Left ventricle myocardium superior (tissue), 1 donor: ENCODE results near the gene USP30. TPM values are rescaled to one million over a fixed set of nuclear protein-coding genes. Genes with fewer than 3 reads are reported as not detected.

Experiments
- ATAC-seq: fragments of 200-7000 bp; cut with Tn5 transposase; one replicate; pipeline ENCODE4 v1.9.1; 2020; ENCODE audit warnings: mild to moderate bottlenecking, moderate library complexity
- DNase-seq: peaks from one replicate; pipeline ENCODE4 v3.0.0-alpha.2; 2020
- intact Hi-C: fragments of 100-400 bp; cut with micrococcal nuclease; formaldehyde crosslinking; loops from one replicate; pipeline ENCODE4 v1.11.0; 2022
- total RNA-seq: library from RNA; stranded (reverse); fragmentation: NEBNext Ultra II Directional; extraction: Animal tissue kit (Norgen Biotek cat#: 25700); gene quantifications from one replicate; pipeline ENCODE4 v1.2.1, GENCODE V29; 2021
- donor health status: DM: no; HTN: yes; CAD: no; lungs with severe emphysema.

USP30 gene
- total RNA-seq, 1 donor from 2014 or later, result 13.6 TPM

GRCh38 chr12:109116611-109116949 lies 64.2 kb downstream of the USP30 start:
- ATAC-seq (no peak), DNase-seq (no peak)
- intact Hi-C loops, result no loop called here

DNA sequence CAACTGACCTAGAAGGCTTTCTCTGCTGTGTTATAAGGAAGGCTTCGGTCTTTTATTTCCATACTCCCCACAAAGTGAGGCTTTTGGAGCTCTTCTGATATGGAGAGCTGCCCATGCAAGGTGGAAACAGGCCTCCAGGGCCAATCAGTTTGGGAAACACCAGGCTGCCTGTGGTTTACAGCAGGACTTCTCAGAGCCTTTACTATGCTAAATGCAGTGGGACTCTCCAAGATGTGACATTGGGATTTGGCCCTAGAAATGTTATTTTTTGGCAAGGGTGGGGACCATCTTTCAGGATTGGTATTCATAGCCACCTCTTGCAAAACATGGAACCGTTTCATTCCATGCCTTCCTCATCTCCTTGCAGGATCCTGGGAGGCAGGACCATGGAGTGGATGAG lies 67.7 kb downstream of the USP30 start:
- ATAC-seq, result no peak
- no peak for DNase-seq
- intact Hi-C loops, result no loop called here

GRCh38 chr12:109120557-109120956 lies 68.2 kb downstream of the USP30 start:
- DNase-seq (no peak), ATAC-seq (no peak)
- intact Hi-C loops, result no loop called here

GRCh38 chr12:109121346-109121880 lies 69.0 kb downstream of the USP30 start:
- DNase-seq (no peak), ATAC-seq (no peak)
- intact Hi-C loops, result no loop called here

DNA sequence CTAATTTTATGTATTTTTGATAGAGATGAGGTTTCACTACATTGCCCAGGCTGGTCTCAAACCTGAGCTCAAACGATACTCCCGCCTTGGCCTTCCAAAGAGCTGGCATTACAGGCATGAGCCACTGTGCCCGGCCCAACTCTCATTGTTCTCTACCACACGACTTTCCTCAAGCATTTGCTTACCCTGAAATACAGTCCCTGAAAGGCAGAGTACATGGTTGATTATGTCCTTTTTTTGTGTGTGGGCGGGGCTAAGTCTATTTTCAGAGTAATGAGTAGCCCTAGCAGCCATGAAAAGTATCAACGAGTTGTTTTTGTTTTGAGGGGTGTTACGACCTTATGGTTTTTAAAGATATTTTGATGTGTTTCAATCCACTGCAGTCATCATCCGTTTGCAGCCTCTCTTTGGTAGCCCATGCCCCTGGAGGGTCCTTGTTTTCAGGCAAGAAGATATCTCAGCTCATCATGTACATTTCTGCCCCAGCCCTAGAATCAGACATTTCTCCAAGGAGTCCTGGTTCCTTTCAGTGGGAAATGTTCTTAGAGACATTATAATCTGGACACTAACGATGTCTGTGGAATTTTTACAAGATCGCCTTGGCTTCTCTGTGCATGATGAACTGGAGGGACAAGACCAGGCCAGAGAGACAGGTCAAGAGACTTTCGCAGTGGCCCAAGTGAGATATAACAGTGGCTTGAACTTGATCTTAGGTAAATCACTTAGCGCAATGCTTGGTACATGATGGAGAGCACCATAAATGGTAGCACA lies 72.7 kb downstream of the USP30 start:
- intact Hi-C loops, result no loop called here
- ATAC-seq, result peak; percentile 55
- DNase-seq, result no peak

- ATAC-seq (no peak), DNase-seq (no peak)
- intact Hi-C loops, result no loop called here
These were observed 73.4 kb downstream of the USP30 start for GRCh38 chr12:109125791-109126190.

DNA sequence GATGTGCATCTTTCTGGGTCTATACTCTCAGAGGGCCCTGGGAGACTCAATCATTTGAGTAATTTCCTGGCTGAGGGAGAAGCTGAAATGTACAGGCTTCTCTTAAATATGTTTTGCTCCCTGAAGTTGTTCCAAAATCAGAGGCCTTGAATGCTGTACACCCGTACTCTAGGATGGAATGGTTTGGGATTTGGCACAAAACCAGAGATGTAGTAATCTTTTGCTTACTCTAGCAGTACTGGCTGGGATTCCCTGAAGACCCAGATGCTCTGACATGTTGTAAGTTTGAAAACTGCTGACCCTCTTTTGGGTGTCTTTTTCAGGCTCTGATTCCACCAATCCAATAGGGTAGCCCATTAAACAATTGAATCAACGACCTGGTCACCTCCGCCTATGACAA lies 74.4 kb downstream of the USP30 start:
- peak; percentile 2 for ATAC-seq
- intact Hi-C loops, result no loop called here
- DNase-seq, result no peak

DNA sequence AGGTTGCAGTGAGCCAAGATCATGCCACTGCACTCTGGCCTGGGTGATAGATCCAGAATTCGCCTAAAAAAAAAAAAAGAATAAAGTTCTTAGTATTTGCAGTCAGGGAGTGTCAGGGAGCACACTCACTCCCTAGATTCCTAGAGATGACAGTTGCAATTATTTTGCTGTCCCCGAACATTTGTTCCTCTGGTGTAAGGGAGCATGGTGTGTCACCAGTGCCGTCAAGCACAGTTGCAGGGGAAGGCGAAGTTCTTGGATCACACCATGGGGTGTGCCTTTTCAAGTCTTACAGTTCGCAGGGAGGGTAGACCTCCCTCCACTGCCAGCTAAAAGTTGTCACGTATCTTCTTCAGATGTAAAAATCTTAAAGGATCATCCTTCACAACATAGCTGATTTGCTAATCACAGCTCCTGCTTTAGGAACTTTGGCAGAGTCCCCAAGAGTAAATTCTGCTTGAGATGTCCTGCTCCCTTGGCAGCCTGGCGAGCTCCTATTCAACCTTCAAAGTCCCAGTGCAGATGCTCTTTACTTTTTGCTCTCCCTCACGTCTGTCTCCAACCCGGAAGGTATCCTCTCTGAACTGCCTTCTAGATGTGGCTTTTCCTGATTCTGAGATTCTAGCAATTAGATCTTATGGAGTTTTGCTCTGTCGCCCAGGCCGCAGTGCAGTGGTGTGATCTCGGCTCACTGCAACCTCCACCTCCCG lies 75.3 kb downstream of the USP30 start:
- DNase-seq, result no peak
- ATAC-seq, result no peak
- intact Hi-C loops, result no loop called here

DNA sequence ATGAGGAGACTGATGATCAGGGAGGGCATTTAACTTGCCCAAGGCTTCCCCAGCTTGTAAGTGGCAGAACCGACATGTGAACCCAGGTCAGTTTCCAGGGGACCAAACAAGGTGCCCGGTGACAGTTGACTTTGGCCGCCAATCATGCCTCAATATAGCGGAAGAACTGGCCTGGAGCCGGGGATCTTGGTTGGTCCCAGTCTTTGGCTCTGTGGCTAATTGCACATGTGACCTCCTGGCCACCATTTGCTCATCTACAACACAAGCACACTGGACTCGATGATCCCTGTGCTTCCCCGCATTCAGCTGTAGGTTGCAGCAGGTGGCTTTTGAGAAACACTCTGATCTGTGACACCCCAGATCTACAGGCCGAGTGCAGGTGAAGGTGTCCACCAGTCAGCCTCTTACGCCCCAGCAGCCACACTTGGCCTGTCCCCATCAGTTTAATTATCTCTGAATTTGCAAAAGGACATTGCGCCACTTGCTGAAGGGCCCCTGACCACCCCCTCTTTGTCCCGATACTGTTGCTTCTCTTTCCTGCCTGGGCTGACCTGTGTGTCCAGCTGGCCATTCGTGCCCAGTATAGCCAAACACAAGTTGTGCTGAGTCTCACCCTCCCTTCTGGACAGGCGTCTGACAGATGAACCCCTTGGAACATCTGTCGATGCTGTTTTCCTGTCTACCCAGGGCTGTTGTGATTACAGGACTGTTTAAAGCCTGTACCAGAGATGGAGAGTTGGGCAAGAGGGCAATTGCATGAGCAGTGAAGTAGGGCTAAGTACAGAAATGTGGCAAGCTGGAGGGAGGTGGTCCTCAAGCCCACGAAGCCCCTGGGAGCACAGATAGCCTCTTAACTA lies 78.1 kb downstream of the USP30 start:
- ATAC-seq (peak; percentile 28), DNase-seq (peak; percentile 49)
- intact Hi-C loops, result no loop called here

DNA sequence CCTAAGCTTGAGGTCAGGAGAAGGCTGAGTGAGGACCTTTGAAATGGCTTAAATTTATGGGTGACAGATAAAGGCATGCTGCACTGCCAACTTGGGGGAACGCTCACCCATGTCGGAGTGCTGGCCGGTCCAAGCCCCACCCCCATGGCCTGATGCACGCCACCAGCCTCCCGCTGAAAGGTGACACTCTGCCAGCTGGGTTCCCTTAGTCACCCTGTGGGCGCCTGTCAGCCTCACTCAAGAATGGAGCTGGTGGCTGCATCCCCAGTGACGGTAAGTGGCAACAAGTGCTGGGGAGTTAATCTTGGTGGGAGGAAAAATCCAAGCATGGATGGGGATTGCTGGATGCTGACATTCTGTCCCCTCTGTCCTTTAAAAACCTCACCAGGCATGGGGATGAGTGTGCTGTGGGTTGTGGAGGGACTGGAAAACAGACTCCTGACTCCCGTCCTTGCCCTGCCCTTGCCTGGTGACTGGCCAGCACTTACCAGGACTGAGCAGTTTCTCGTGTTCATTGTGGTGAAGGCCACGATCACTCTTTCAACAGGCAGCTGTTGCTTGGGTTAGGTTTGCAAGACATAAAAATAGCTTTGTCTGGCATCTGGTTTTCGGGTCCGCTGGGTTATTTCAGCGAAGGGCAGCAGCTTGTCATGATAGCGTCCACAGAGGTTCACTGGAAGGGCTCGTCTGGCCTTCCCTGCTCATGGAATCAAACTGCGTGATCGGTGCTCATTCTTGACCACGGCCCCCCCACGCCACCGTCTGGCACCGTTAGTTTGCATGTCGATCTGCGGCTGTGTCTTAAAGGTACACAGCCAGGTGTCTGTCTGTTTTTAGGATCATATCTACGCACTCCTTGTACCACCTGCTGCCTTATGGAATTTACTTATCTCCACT lies 79.0 kb downstream of the USP30 start:
- ATAC-seq (peak; percentile 89), DNase-seq (peak; percentile 88)
- intact Hi-C loops, result no loop called here

DNA sequence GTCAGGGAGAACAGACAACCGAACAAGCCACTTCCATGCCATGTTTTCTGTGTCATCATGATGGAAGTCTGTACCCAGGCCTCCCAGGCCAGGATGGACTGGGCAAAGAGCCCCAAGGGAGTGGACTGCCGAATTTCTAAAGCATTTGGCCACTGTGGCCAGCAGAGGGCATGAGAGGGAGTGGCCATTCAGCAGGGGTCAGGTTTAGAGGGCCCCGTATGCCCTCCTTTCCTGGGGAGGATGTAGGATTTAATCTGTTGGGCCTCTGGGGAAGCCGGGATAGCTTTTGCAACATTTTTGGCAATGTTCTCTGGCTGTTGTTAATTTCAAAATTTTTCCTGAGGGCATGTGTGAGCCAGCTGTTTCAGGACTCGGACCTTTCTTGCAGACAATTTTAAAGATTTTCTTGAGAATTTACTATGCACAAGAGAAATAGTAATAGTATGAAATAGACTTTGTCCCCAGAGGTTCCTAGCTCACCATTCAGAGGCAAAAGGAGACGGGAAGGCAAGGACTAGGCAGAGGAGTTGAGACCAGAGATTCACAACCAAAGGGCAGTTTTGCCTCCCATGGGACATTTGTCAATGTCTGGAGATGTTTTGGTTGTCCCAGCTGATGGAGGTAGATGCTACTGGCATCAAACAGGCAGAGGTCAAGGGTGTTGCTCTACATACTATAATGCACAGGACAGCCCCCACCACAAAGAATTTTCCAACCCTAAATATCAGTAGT lies 82.0 kb downstream of the USP30 start:
- peak; percentile 63 for DNase-seq
- intact Hi-C loops, result no loop called here

DNA sequence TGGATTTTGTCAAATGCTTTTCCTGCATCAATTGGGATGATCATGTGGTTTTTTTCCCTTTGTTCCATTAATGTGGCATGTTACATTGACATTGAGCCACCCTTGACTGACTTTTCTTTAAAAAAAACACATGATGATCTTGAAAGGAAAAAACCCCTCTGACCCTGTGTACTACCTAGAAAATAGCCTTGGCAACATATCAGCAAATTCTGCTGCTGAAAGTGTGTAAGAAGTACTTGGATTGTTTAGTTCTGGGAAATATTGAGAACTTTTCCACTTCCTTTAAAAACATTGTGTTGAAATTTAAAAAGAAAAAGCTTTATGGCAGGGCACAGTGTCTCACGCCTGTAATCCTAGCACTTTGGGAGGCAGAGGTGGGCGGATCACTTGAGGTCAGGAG lies 84.7 kb downstream of the USP30 start:
- DNase-seq (no peak), ATAC-seq (no peak)
- intact Hi-C loops, result no loop called here

More for the DNA sequence above, 82.0 kb downstream of the USP30 start:
- peak; percentile 7 for ATAC-seq

Other genes with a start within 250 kb of the USP30 start
- 31.2 TPM for gene SSH1, start 195.0 kb upstream of the USP30 start, total RNA-seq
- gene DAO, start 172.5 kb upstream of the USP30 start, total RNA-seq, result not detected
- 1.9 TPM for gene SVOP, start 31.5 kb upstream of the USP30 start, total RNA-seq
- gene ALKBH2, start 40.9 kb downstream of the USP30 start, total RNA-seq, result 6.6 TPM
- gene UNG, start 45.0 kb downstream of the USP30 start, total RNA-seq, result 25.9 TPM
- 177 TPM for gene ACACB, start 64.0 kb downstream of the USP30 start, total RNA-seq